Activated naive CD4-positive, alpha-beta T cell treated with Interleukin-2 at 50 U/mL for 16 hours (primary cell): Measurements from ENCODE around the gene ANGPTL4.
"Not testable (repeated sequence)": the region's sequence is repeated elsewhere in the genome, so short reads cannot be mapped to it uniquely, and the experiment has no call there.

ENCODE experiments used
- DNase-seq: peaks from one replicate; pipeline ENCODE4 v3.0.0-alpha.2; 2020

The ANGPTL4 gene

DNA sequence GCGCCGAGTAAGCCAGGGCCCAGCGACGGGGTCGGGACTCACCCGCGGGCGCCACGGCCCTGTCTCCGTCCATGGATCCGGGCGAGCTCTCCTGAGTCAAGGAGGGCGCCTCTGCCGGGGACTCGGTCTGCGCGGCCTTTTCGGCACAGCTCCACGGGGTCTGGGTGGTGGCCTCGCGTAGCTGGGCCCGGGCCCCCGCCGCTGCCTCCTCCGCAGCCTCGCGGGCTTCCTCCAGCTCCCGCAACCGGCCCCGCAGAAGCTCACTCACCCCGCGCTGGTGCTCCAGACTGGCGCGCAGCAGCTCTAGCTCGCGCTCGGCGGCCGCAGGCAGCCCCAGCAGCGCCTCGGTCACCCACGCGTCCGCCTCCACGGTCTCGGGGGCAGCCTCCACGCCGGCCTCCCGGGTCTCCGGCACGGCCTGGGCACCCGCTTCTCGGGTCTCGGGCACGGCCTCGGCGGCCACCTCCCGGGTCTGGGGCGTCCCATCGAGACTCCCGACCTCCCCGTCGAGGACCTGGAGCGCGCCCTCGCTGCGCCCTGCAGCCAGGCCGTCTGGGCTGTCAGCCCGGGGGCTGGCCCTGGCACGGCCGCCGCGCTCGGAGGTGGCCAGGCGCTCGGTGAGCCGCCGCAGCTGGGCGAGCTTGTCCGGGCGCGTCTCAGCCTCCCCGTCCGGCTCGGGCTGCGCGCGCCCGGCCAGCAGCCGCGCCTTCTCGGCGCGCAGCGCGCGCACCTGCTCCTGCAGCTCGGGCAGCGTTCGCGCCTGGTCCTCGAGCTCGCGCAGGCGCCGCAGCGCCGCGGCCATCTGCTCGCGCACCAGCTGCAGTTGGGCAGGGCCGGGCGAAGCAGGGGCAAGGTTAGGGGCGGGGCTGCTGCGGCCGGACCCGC lies 29.3 kb upstream of the ANGPTL4 start:
- DNase-seq: peak; percentile 21

DNA sequence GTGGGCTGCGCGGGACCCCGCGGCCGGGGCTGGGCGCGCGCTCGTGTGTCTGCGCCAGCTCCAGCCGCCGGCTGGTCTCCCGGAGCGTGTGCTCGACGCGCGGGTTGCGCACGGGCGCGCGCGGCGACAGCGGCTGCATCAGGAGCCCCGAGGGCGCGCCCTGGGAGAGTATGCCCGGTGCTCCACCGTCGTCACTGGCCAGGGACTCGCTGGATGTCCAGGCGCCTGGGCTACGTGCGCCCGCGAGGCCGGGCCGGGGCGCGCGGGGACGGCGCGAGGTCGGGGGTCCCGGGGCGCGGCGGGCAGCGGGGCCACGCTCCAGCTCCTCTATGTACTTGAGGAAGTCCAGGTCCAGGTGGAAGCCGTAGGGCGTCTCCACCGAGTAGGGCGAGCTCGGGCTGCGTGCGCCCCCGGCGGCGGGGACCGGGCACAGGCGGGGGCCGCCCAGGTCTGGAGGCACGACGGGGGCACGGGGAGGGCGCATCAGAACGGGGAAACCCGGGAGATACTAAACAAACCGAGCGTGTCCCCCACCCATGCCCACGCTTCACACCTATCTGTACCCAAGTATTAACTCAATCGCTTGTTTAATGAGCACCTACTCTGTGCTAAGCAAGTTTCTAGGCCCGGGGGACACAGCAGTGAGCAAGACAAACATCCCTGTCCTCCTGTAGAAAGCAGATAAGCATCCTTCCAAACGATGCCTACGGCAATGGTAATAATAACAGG lies 28.4 kb upstream of the ANGPTL4 start:
- peak; percentile 23 for DNase-seq

DNA sequence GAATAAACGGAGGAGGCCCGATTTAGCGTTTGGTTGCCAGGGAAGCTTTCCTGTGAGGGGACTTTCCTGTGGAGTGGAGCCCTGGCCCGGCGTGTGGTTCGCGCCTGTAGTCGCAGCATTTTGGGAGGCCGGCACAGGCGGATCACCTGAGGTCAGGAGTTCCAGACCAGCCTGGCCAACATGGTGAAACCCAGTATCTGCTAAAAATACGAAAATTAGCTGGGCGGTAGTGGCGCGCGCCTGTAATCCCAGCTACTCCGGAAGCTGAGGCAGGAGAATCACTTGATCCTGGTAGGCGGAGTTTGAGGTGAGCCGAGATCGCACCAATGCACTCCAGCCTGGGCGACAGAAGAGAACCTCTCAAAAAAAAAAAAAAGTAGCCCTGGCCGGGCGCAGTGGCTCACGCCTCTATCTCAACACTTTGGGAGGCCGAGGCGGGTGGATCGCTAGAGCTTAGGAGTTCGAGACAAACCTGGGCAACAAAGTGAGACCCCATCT lies 27.8 kb upstream of the ANGPTL4 start:
- no peak for DNase-seq

DNA sequence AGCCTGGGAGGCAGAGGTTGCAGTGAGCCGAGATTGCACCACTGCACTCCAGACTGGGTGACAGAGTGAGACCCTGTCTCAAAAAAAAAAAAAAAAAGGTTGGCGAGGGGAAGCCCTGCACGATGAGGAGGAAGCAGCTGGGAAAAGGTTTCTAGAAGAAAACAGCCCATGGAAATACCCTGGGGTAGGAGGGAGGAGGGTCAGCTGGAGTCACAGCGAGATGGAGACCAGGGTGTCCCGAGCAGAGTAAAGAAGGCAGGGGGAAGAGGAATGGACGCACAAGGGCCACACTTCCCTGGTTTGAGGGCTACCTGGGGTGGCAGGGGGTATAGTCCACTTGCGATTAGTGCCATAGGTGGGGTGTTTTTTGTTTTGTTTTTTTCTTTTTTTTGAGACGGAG lies 27.3 kb upstream of the ANGPTL4 start:
- no peak for DNase-seq

DNA sequence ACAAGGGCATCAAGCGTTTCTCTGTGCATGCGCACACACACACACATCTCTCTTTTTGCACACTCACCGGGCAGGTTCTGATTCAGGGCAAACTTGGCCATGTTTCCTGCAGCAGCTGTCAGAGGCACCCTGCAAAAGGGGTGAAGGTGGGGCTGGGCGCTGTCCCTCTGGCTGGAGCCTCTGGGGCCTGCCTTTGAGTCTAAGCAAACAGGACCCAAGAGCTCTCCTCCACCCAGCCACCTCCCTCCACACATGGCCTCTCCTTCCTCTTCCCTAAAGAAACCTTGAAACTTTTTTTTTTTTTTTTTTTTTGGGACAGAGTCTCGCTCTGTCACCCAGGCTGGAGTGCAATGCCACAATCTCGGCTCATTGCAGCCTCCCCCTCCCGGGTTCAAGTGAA lies 26.2 kb upstream of the ANGPTL4 start:
- DNase-seq: no peak

DNA sequence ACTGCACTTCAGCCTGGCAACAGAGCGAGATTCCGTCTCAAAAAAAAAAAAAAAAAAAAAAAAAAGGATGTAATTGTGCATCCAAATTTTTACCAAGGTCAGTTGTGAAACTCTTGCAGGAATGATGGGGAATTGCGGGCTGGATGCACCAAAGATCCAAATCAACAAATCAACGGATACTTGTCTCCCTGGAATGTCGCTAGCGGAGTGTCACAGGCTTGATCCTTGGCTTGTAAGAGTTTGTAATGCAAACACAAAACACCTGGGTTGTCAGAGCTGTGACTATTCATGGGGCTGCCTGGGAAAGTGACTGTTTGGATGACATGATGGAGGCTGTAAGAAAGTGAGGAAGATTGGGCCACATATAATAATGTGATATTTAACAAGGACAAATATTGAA lies 25.1 kb upstream of the ANGPTL4 start:
- DNase-seq: no peak

DNA sequence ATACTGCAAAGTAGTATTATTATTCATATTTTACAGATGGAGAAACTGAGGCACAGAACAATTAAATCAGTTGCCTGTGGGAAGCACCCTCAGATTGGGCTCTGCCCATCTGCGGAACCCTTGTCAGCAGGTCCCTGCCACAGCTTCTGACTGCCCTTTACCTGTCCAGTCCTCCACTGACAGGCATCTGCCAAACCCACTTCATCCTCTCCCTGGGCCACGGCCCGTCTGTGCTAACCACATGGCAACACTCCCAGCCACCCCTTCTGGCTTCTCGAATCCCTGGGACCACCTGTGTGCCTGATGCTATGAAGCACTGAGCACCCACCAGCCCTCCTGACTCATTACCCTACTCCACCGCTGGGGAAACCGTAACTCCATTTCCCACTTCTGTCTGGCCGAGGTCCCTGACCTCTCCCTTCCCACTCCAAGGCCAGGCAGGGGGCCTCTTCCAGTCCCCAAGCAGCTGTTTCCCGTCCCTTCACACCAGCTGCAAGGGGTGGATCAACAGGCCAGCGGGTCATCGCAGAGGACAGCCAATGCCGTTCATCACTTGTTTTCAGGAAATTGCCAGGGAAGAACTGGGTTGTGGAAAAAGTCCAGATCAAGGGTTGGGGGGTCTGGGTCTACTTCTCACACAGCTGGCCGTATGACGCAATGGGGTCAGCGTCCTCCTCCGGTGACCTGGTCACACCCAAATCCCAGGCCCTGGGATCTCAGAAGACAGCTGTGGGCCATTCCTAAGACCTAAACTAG lies 23.4 kb upstream of the ANGPTL4 start:
- DNase-seq: no peak

DNA sequence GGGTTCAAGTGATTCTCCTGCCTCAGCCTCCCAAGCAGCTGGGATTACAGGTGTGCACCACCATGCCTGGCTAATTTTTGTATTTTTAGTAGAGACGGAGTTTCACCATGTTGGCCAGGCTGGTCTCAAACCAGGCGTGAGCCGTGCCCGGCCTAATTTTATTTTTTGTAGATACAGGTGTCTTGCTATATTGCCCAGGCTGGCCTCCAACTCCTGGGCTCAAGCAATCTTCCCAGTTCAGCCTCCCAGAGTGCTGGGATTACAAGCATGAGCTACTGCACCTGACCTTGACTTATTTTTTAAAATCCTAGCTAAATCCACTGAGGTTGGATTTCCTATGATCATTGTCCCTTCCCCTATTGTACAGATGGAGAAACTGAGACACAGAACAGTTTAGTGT lies 22.5 kb upstream of the ANGPTL4 start:
- not testable (repeated sequence) for DNase-seq

DNA sequence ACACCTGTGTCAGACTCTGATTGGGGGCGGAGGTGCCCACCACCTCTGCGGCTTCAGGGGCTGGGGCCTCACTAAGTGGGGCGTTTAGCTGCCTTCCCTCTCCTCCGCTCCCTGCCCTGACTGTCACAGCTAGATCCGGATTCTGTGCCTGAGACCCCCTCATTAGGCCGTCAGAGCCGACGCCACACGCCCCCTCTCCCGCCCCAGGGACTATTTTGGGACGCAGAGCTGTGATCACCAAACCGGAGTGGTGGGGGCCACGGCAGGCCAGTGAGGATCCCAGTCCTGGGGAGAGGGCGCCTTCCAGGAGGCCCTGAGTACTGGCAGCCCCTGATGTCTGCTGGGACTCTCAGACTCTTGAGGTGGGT lies 21.7 kb upstream of the ANGPTL4 start:
- DNase-seq: no peak

DNA sequence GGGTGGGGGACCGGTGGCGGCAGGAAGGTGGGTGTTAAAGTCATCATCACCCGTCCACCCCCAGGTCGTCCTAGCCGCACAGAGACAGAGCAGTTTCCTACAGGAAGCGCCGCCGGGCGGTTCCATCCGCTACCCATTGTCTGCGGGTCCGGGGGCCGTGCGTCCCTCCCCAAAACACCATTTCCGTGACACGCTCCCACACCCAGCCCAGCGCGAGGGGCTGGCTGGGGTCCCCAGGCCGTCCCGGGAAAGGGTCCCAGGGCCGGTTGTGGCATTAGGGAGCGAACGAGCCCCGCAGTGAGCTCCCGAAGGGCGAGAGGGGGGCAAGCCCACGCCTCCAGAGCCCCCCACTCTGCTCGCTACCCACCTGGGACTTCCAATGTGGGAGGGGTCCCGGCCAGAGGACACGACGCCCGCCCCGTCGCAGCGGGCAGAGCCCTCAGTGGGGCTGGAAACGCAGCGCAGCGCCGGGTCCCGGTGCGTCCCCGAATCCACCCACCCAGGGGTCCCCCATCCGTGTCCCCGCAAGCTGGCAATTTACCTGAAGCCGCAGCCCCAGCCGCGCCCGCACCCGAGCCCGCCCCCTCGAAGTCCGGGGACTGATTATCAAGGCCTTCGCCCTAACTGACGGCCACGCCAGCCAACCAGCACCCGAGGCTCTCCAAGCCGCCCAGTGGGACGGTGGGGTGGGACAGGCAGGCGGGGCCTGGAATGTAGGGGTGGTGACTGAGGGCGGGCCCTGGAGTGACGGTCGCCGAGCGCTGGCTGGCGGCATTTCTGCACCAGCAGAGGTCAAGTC lies 21.1 kb upstream of the ANGPTL4 start, which contains the start of gene KANK3:
Gene KANK3, minus strand, starts transcription at position 579 of the 799 bp plus-strand sequence. CDS start 5,434 bp downstream, outside the sequence.
- peak; percentile 95 for DNase-seq

DNA sequence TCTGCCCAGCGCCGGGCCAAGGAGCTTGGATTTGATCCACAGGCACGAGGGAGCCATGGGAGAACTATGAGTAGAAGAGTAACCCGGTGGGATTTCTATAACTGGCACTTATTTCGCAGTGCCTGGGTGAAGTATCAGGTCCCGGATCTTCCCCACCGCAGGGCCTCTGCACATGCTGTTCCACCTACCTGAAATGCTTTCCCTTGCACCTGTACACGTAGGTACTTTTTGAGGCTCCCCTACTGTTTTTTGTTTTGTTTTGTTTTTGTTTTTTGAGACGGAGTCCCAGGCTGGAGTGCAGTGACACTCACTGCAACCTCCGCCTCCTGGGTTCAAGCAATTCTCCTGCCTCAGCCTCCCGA lies 20.5 kb upstream of the ANGPTL4 start:
- DNase-seq: no peak

DNA sequence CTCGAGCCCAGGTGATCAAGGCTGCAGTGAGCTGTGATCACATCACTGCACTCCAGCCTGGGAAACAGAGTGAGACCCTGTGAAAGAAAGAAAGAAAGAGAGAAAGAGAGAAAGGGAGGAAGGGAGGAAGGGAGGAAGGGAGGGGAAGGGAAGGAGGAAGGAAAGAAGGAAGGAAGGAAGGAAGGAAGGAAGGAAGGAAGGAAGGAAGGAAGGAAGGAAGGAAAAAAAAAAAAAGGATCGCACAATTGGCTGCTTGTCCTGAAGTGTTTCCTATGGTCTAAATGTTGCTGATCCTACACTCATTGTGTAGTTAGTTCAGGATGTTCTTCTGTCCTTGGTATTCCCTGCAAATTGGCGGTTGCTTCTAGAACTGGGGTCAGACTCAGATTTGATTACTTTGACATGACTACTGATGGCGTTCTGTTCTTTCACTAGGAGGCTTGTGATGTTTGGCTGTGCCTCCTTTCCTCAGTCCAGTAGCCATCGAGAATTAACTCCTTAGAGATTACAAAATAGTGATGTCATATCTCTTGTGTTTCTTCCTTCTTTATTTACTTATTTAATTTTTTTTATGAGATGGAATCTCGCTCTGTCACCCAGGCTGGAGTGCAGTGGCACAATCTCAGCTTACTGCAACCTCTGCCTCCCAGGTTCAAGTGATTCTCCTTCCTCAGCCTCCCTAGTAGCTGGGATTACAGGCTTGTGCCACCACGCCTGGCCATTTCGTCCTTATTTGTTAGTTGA lies 14.2 kb upstream of the ANGPTL4 start:
- not testable (repeated sequence) for DNase-seq

DNA sequence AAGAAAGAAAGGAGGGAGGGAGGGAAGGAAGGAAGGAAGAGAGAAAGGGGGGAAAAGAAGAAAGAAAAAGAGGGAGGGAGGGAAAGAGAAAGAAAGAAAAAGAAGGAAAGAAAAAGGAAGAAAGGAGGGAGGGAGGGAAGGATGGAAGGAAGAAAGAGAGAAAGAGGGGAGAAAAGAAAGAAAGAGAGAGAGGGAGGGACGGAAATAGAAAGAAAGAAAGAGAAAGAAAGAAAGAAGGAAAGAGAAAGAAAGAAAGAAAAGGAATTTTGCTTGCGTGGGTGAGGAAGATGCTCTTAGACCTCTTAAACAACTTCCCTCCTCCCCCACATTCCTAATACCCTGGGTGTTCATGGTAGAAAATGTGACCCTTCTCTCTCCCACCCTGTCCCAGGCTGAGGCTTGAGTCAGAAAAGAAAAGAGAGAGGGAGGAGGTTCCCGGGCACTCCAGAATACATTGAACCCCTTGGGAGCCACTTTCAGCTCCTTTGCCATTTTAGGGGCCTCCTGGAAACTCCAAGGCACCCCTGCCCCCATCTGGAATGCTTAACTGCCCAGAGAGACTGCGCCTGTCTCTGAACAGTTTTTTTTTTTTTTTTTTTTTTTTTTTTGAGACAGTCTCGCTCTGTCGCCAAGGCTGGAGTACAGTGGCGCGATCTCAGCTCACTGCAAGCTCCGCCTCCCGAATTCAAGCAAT lies 11.7 kb upstream of the ANGPTL4 start:
- no peak for DNase-seq

DNA sequence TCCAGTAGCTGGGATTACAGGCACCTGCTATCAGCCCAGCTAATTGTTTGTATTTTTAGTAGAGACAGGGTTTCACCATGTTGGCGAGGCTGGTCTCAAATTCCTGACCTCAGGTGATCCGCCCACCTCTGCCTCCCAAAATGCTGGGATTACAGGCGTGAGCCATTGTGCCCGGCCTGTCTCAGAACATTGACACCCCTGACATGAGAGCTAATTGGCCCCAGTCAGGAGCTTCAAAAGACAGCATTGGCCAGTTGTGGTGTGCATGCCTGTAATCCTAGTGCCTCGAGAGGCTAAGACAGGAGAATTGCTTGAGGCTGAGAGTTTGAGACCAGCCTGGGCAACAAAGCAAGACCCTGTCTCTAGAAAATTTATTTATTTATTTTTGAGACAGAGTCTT lies 11.1 kb upstream of the ANGPTL4 start:
- DNase-seq: not testable (repeated sequence)

DNA sequence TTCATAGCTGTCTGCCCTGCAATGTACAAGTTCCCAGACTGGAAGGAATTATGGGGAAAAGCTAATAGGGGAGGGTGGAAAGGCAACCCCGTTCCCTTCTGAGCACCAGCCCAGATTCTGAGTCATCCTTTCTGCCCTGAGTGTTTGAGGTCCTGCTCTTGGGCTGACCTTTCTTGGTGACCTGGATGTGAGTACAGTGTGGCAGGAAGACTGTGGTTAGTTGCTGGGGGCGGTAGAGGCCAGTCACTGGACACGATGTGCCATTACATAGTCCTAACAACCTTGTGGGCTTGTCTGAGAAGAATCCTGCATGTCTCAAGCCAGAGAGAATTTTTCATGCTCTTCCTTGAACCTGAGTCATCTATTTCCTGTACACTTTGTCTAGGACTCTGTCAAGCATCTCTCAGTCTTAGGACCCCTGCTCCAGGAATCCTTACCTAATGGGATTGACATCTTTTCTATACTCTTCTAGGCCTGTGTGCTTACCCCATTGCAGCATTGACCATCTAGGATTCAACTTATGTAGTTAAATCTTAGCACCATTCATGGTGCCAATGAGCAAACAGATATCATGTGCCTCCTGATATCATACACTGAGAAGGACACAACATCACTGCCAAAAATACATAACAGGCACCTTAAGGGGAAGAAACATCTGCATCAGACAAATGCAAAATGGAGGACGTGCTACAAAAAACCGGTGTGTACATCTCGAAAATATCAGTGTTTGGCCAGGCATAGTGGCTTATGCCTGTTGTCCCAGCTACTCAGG lies 8.1 kb upstream of the ANGPTL4 start:
- no peak for DNase-seq

DNA sequence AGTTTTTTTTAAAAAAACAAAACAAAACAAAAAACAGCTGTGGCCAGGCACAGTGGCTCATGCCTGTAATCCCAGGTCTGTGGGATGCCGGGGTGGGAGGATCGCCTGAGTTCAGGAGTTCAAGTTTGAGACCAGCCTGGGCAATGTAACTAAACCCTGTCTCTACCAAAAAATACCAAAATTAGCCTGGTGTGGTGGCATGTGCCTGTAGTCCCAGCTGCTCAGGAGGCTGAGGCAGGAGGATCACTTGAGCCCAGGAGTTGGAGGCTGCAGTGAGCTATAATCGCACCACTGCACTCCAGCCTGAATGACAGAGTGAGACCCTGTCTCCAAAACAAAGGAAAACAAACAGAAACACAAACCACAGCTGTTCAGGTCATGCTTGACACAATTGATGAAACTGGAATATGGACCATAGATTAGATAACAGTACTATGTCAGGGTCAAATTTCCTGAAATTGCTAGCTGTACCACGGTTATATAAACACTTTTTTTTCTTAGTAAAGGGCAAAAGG lies 6.9 kb upstream of the ANGPTL4 start:
- no peak for DNase-seq

DNA sequence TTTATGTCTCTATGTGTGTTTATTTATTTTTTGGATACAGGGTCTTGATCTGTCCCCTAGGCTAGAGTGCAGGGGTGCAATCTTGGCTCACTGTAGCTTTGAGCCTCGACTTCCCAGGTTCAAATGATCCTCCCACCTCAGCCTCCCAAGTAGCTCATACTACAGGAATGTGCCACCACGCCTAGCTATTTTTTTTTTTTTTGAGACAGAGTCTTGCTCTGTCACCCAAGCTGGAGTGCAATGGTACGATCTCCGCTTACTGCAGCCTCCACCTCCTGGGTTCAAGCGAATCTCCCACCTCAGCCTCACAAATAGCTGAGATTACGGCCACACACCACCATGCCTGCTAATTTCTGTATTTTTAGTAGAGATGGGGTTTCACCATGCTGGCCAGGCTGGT lies 5.0 kb upstream of the ANGPTL4 start:
- DNase-seq: no peak

DNA sequence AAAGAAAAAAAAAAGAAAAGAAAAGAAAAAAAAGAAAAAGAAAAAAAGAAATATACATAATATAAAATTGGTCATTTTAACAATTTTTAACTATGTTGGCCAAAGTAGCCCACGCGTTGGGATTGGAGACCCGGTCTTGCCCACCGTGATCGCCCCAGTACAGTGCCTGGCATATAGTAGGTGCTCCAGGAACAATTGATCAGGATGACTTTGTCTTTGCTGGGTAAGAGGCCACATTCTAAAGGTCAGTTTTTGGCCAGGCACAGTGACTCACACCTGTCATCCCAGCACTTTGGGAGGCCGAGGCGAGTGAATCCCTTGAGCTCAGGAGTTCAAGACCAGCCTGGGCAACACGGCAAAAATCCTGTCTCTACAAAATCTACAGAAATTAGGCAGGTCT lies 3.8 kb upstream of the ANGPTL4 start:
- DNase-seq: no peak

DNA sequence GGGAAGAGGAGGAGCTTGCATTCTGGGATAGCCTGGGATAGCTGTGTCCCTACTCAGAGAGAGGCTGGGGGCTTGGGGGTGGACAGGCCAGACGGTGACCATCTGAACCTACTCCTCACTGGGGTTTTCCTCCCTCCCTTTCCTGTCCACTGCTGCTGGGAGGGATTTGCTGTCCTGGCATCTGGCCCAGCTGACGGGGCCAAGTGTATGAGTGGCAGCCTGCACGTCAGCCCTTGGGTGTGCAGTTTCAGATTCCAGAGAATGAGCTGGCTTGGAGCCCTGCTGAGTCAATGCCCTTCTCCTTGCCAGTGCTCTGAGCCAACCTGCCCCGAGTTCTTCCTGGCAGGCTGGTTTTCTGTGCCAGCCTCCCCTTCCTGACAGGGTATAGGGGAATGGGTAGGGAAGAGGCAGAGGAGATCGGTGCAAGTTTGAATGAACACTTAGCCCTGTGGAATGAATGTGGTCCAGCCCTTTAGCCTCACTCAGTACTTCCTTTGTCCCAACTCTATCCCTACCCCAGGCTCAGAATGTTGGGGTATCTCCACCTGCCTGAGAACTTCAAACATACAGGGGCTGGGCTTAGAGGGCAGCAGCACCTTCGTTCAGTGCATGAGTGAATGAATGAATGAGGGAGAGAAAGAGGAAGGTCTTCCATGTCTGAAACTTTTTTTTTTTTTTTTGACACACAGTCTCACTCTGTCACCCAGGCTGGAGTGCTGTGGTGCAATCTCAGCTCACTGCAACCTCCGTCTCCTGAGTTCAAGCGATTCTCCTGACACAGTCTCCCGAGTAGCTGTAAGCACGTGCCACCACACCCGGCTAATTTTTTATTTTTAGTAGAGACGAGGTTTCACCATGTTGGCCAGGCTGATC lies 1.8 kb upstream of the ANGPTL4 start:
- DNase-seq: no peak
